Measurements from ENCODE around the gene NMNAT2.
"Not testable (repeated sequence)": the region's sequence is repeated elsewhere in the genome, so short reads cannot be mapped to it uniquely, and the experiment has no call there.

NMNAT2 gene

GRCh38 chr1:183282101-183282855 lies 135.9 kb downstream of the NMNAT2 start:
- no peak for DNase-seq

- peak; percentile 65 for DNase-seq
Measured at GRCh38 chr1:183281553-183282091, 136.6 kb downstream of the NMNAT2 start.

- DNase-seq: no peak
Measured at GRCh38 chr1:183281039-183281438, 137.1 kb downstream of the NMNAT2 start.

DNA sequence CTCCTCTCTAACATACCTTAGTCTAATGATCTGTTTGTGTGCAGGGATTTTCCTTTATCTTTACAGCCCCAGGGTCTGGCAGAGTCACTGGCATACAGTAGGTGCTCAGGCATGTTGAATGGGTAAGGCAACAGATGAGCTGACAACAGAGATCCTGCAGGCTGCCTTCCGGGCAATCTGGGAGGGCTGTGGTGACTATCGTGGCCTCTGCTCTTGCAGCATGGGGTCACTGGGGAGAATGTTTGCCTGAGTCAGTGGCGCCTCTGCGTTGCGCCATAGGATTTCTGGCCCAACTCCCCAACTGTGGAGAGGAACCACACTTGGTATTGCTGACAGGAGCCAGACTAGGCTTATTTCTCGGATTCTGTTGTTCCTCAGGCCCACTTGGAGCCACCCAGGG lies 138.3 kb downstream of the NMNAT2 start:
- DNase-seq: no peak

GRCh38 chr1:183278739-183279591 lies 139.2 kb downstream of the NMNAT2 start:
- DNase-seq: no peak

DNA sequence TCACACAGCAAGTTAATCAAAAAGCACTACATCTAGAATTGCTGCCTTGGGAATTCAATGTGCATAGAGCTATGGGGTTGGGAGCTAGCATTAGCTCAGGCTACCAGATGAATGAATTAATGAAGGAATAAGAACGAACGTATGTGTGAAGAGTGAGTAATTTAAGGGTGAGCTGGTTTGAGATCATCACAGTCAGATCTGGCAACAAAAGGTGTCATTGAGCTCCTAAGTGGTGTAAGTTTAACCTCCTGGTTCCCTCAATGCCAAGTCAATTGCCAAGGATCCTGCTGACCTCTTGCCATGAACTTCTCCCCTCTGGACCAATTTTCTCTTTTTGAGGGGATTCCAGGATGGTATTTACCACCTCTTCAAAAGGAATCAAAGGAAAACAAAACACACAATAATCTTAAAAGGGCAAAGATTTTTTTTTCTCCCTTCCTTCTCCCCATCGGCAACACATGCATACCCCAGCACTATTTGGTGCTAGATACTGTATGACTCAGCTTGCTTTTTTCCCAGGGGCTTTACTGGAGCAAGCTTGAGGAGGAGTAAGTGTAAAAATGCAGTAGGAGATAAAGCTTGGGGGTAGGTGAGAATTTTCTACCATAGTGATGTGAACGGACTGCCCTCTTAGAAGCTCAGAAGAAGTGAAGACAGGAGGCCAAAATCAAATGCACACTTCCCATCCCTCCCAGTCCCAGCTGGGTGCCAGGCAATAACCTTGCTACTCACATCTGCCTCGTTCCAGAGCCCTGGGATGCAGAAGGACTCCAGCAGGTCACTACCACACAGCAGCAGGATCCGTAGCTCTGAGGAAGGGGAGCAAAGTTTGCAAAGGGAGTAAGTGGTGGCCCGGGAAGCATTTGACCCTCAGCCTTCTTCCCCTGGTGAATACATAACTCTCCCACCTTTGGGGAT lies 140.1 kb downstream of the NMNAT2 start:
- no peak for DNase-seq

DNA sequence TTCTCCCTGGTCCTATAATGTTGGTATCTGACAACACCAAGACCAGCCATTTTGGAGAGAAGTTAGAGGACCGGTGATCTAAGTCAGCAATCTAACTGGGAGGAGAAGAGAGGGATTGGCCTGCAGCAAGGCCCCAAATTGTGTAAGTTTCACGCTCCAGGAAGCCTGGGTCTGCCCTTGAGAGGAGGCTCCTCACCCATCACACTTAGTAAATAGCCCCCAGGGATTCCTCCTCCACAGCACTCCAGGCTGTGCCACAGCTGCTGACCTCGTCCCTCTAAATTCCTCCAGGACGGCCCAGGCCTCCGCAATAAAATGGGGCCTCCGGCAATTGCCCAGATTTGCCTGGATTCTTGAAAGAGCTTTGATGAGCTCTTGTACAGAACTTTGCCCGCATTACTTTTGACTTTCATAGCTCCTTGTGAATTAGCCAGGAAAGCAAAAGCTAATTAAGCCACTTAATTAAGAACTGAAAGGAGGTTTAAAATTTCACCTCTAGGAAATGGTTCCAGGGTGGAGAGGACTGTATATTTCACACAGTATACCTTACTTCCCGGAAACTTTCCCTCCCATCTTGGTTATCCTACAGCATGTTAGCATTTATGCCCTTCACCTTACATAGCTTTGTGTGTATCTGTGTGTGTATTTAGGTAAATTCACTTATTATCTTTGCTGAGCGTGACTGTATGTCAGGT lies 141.6 kb downstream of the NMNAT2 start:
- no peak for DNase-seq

- DNase-seq: no peak
Measured at GRCh38 chr1:183275322-183275721, 142.9 kb downstream of the NMNAT2 start.

GRCh38 chr1:183274836-183275235 lies 143.3 kb downstream of the NMNAT2 start:
- DNase-seq: no peak

DNA sequence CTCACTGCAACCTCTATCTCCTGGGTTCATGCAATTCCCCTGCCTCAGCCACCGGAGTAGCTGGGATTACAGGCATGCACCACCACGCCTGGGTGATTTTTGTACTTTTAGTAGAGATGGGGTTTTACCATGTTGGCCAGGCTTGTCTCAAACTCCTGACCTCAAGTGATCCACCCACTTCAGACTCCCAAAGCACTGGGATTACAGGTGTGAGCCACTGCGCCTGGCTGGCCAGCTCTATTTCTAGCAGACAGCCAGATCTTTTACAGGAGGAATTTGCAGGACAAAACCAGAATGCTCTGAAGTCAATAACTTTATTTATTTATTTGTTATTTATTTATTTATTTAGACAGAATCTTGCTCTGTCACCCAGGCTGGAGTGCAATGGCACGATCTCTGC lies 144.2 kb downstream of the NMNAT2 start:
- DNase-seq: not testable (repeated sequence)

DNA sequence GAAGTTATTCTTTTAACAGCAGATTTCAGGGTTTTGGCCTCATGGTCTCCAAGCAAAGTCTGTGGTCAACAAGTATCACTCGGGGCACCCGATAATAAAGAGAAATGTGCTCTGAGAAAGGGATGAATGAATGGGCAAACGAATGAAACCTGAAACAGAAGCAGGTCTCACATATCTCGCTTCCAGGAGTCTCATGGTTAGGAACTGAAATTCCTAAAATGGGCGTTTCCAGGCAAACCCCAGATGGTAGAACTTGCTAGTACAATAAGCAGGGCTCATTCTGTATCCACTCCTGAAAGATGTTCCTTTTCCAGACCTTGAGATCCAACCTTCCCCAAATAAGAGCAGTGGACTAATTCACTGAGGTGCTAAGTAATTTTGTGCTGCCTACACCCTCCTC lies 144.9 kb downstream of the NMNAT2 start:
- no peak for DNase-seq

DNA sequence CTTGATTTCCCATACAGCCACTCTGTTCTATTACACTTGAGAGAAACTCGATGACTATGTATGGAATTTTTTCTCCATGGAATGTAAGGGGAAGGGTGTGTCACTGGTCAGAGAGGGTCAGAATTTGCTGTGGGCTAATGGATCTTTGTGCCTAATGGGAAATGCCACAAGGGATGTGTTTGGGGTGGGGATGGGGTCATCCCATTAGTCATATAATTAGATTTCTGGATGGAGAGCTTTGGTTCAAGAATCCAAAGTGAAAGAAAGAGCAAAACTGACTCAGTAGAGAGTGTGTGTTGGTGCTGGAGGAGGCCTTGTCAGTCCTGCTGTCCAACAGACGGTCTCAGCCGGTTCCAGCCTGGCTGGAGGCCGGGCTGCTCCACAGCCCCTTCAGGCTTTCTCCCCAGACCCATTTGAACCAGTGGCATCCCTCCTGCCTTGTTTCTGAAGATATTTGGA lies 145.8 kb downstream of the NMNAT2 start:
- DNase-seq: no peak

DNA sequence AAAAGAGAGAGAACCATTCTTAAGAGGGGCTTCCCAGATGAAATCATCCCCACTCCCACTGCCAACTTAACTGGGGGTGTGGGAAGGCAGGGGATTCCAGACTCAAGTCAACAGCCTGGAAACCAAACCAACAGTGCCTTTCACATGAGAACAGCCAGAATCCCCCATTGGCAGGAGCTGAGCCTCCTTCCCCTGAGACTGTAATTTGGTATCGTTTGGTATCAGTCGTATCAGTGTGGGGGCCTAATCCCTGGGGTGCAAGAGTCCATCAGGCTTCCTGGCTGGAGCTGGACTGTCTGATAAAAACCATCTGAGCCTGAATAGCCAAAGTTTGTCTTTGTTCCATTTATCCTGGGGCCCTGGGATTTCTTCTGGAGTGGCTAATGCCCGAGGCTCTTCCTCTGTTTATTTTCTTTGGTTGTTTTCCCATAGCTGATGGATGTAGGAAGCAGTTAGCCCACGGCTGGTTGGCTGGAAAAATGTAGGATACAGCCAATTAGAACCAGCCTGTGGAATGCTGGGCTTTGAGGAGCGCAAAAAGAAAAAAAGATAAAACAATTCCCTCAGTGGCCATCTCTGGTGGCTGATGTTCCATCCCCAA lies 147.5 kb downstream of the NMNAT2 start:
- no peak for DNase-seq

DNA sequence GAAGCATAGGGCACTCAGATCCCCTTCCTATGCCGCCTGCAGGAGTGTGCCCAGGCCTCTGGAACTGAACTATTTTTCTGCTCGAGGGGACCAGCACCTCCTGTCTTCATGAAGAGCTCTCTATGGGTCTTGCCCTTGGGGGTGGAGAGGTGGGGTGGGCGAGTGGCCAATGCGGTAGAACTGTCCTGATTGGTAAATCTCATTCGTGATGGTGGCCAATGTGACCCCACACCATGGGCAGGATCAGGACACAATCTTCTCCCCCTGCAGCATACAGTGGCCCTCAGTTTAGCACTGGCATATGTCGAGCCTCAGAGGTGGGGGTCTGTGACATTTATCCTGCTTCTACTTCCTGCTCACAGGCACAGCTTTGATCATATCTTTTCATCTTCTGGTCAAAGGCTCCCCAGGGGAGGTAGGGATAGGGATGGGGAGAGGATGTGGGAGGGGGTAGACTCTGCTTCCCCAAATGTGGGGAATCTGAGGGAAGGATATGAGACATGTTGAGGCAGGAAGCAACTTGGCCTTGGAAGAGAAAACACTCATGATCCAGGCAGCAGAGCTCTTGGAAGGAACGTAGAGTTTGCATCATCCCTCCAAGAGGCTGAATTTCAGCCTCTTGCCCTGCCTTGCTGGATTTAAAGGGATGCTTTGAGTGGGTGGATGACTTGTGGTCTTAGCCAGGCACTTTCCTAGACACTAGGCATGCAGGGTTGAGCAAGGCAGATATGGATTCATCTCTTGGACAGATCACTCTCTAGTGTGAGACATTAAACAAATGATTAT lies 150.3 kb downstream of the NMNAT2 start:
- DNase-seq: no peak

GRCh38 chr1:183263886-183264602 lies 154.1 kb downstream of the NMNAT2 start:
- DNase-seq: no peak

DNA sequence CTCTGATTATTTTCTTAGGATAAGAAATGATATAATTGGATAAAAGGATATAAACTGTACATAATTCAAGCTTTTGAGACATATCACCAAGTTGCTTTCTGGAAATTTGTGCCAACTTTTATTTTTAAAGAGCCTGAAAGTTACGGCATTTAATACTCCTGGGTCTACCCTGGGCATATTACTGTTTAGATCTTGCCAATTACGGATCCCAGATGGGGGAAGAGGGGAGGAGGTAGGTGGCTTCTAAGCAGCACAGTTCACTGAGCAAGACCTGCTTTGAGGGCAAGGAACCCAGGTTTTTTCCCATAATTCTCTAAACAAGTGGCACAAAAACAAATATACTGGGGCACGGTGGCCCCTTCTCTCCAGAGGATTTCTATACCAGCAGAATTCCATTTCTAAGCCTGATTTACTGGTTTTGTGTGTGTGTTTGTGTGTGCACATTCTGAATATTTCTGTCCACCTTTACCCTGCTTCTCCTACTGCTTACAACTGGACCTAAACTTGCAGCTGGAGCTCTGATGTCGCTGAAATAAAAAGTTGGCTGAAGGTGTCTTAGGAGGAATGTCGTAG lies 155.5 kb downstream of the NMNAT2 start:
- no peak for DNase-seq

DNA sequence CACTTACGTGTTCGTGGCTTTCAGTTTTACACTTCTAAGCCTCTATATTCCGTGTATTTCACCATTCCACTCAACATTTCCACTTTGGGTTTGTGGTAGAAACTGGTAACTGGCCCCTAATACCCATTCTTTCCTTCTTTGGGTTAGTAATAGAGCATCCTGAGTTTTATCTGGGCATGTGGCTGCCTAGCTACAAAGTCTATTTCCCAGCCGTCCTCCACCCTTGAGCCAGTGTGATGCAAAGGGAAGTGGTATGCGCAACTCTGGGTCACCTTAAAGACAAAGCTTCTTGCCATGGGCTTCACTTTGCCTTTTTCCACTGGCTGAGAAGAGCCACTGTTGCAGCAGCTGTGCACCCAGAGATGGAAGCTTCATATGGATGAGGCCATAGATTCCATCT lies 158.3 kb downstream of the NMNAT2 start:
- DNase-seq: no peak

DNA sequence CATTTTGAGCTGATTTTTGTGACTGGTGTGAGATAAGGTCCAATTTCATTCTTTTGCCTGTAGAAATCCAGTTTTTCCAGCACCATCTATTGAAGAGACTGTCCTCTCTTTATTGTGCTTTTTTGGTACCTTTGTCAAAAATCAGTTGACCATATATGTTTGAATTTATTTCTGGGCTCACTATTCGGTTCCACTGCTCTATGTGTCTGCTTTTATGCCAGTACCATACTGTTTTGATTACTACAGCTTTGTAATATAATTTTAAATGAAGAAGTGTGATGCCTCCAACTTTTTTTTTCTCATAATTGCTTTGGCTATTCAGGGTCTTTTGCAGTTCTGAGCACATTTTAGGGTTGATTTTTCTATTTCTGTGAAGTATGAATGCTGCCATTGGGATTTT lies 163.1 kb downstream of the NMNAT2 start:
- DNase-seq: no peak

- no peak for DNase-seq
Measured at GRCh38 chr1:183251959-183252450, 166.2 kb downstream of the NMNAT2 start.
